HEK293 (cell line): Measurements from ENCODE around the gene PLEKHH2.
"Not testable (repeated sequence)": the region's sequence is repeated elsewhere in the genome, so short reads cannot be mapped to it uniquely, and the experiment has no call there.

Source experiments
- CTCF ChIA-PET: fragments of 350-600 bp; formaldehyde crosslinking; extraction: SDS; loops from one replicate; lab custom pipeline; 2021; ENCODE audit warnings: antibody characterized with exemption; lab: Yijun Ruan, JAX
- POLR2A ChIA-PET: fragments of 300-600 bp; formaldehyde crosslinking; extraction: SDS; loops from one replicate; lab custom pipeline; 2020; ENCODE audit warnings: antibody characterized with exemption, inconsistent platforms; lab: Yijun Ruan, JAX
- H3K27ac ChIP-seq: fragments of 200-500 bp; sonication (Bioruptor generic); 2 replicates; pipeline ENCODE4 v1.5.1; 2014; ENCODE audit warnings: low read depth, low read length, control low read depth, inconsistent platforms; ENCODE audit errors: extremely low read depth
- H3K36me3 ChIP-seq, 2 experiments: fragments of 200-500 bp in 1 of 2; sonication (Bioruptor generic) in 1 of 2; 1 replicate in 1 of 2; 2 replicates in 1 of 2; pipeline ENCODE4 v1.5.1; 2014 to 2017; ENCODE audit warnings: inconsistent platforms in 2 of 2, low read length in 2 of 2; ENCODE audit not compliant: control insufficient read depth in 2 of 2, insufficient read depth in 1 of 2
- H3K4me1 ChIP-seq: fragments of 200-500 bp; sonication (Bioruptor generic); 2 replicates; pipeline ENCODE4 v1.5.1; 2014; ENCODE audit warnings: mild to moderate bottlenecking, low read length, inconsistent platforms; ENCODE audit not compliant: control insufficient read depth, insufficient read depth
- H3K4me3 ChIP-seq: 2 replicates; pipeline ENCODE4 v1.5.1; 2011; ENCODE audit warnings: low read depth, mild to moderate bottlenecking, control low read depth, low read length, moderate library complexity
- H3K9me3 ChIP-seq: fragments of 200-500 bp; sonication (Bioruptor generic); 2 replicates; pipeline ENCODE4 v1.5.1; 2014; ENCODE audit warnings: low read depth, low read length, inconsistent platforms; ENCODE audit not compliant: control insufficient read depth, insufficient read depth
- EGR2 ChIP-seq: fragments of 450-650 bp; formaldehyde crosslinking; IDR thresholded peaks from 2 replicates; pipeline ENCODE4 v1.5.1; 2016; ENCODE audit warnings: low read depth, missing biosample characterization, missing genetic modification characterization
- HOXC10 ChIP-seq: sonication (generic); formaldehyde crosslinking; IDR thresholded peaks from 2 replicates; pipeline ENCODE4 v1.8.1; 2023; ENCODE audit warnings: mild to moderate bottlenecking, missing genetic modification reagents
- PATZ1 ChIP-seq: fragments of 450-650 bp; formaldehyde crosslinking; IDR thresholded peaks from 2 replicates; pipeline ENCODE4 v1.5.1; 2016; ENCODE audit warnings: missing biosample characterization, missing genetic modification characterization
- SP7 ChIP-seq: fragments of 450-650 bp; formaldehyde crosslinking; IDR thresholded peaks from 2 replicates; pipeline ENCODE4 v1.5.1; 2016; ENCODE audit warnings: missing biosample characterization, missing genetic modification characterization
- TRIM28 ChIP-seq: IDR thresholded peaks from 2 replicates; pipeline ENCODE4 v1.6.1; 2011; ENCODE audit warnings: low read length, control low read depth, borderline replicate concordance
- ZBTB17 ChIP-seq: fragments of 450-650 bp; formaldehyde crosslinking; IDR thresholded peaks from 2 replicates; pipeline ENCODE4 v1.5.1; 2016; ENCODE audit warnings: missing biosample characterization, missing genetic modification characterization
- ZIC2 ChIP-seq: fragments of 450-650 bp; formaldehyde crosslinking; IDR thresholded peaks from 2 replicates; pipeline ENCODE4 v1.5.1; 2016; ENCODE audit warnings: missing biosample characterization, missing genetic modification characterization
- ZNF184 ChIP-seq: fragments of 450-650 bp; IDR thresholded peaks from 2 replicates; pipeline ENCODE4 v1.5.1; 2018; ENCODE audit warnings: missing biosample characterization, mild to moderate bottlenecking, missing genetic modification characterization
- ZNF341 ChIP-seq: fragments of 450-650 bp; formaldehyde crosslinking; IDR thresholded peaks from 2 replicates; pipeline ENCODE4; 2016; ENCODE audit warnings: low read depth, missing biosample characterization, missing genetic modification characterization
- ZNF391 ChIP-seq: fragments of 450-650 bp; formaldehyde crosslinking; IDR thresholded peaks from 2 replicates; pipeline ENCODE4 v1.5.1; 2016; ENCODE audit warnings: low read depth, missing biosample characterization, missing genetic modification characterization, borderline replicate concordance
- ZNF398 ChIP-seq: fragments of 450-650 bp; formaldehyde crosslinking; IDR thresholded peaks from 2 replicates; pipeline ENCODE4 v1.5.1; 2017; ENCODE audit warnings: missing biosample characterization, missing genetic modification characterization
- ZNF48 ChIP-seq: fragments of 450-650 bp; formaldehyde crosslinking; IDR thresholded peaks from 2 replicates; pipeline ENCODE4 v1.5.1; 2016; ENCODE audit warnings: missing biosample characterization, missing genetic modification characterization
- ZNF513 ChIP-seq: fragments of 450-650 bp; IDR thresholded peaks from 2 replicates; pipeline ENCODE4 v1.5.1; 2018; ENCODE audit warnings: missing biosample characterization, missing genetic modification characterization
- ZNF518A ChIP-seq: fragments of 450-650 bp; formaldehyde crosslinking; conservative IDR thresholded peaks from 2 replicates; pipeline ENCODE4 v1.5.1; 2016; ENCODE audit warnings: low read depth, missing biosample characterization, missing genetic modification characterization
- ZNF561 ChIP-seq: fragments of 450-650 bp; IDR thresholded peaks from 2 replicates; pipeline ENCODE4 v1.5.1; 2018; ENCODE audit warnings: missing biosample characterization, missing genetic modification characterization, borderline replicate concordance
- ZNF677 ChIP-seq: fragments of 450-650 bp; IDR thresholded peaks from 2 replicates; pipeline ENCODE4 v1.5.0; 2018; ENCODE audit warnings: missing biosample characterization, mild to moderate bottlenecking, missing genetic modification characterization, moderate library complexity
- ZNF707 ChIP-seq: fragments of 450-650 bp; formaldehyde crosslinking; IDR thresholded peaks from 2 replicates; pipeline ENCODE4 v1.5.1; 2016; ENCODE audit warnings: missing biosample characterization, missing genetic modification characterization

Gene PLEKHH2

GRCh38 chr2:43634604-43635306 is 2.3 kb upstream of the PLEKHH2 start (continued):
- peak; percentile 41 for TF ChIP-seq ZNF341 (tag by site-specific recombination)
- no peak for TF ChIP-seq HOXC10
- no peak for TF ChIP-seq ZNF48 (tag by site-specific recombination)

- ChIA-PET CTCF (interaction anchor here (1.0 to 1.8 kb wide), 3 partner anchors 24 to 71 kb away, joined by 3 to 5 read pairs (median 3); no protein-coding TSS in a partner anchor), POLR2A (interaction anchor here (0.7 kb wide), 1 partner anchor 10 kb away, joined by 4 read pairs; no protein-coding TSS in a partner anchor)
These were observed 907 bp upstream of the PLEKHH2 start for GRCh38 chr2:43636153-43636552.

GRCh38 chr2:43636621-43637020 is 439 bp upstream of the PLEKHH2 start:
- POLR2A ChIA-PET, result interaction anchor here (0.6 to 1.1 kb wide), 7 partner anchors 10 to 137 kb away, joined by 3 to 9 read pairs (median 4); partner anchors contain the start of genes C1GALT1C1L, DYNC2LI1 and THADA
- Histone ChIP-seq H3K27ac (no peak overlapping the region), H3K4me1 (no peaks in the 10 kb centered on the region), H3K9me3 (no peaks in the 10 kb centered on the region)
- CTCF ChIA-PET, result interaction anchor here (0.7 to 1.8 kb wide), 3 partner anchors 11 to 71 kb away, joined by 3 to 5 read pairs (median 3); no protein-coding TSS in a partner anchor
- no peak for TF ChIP-seq EGR2 (tag by site-specific recombination)
- 0 out of 2 replicates have a peak, but pooled peaks have one; percentile 20 for TF ChIP-seq TRIM28
- TF ChIP-seq, all 188 proteins: peak for 1
- Histone ChIP-seq H3K36me3 (no peaks in the 10 kb centered on the region), H3K4me3 (peak overlapping the region; percentile 92)

More at GRCh38 chr2:43636153-43636552, 907 bp upstream of the PLEKHH2 start:
- H3K4me3 ChIP-seq, H3K27ac ChIP-seq, H3K36me3 ChIP-seq, H3K4me1 ChIP-seq: not testable (repeated sequence)
- peak; percentile 83 for TF ChIP-seq ZNF513 (tag by site-specific recombination)
- TF ChIP-seq, all 188 proteins: peak for 1; not testable (repeated sequence) for 187
- H3K9me3 ChIP-seq, result not testable (repeated sequence)

- Histone ChIP-seq H3K4me3 (no peak overlapping the region), H3K4me1 (no peaks in the 10 kb centered on the region), H3K36me3 (no peaks in the 10 kb centered on the region; a peak in 1 of 3 replicates), H3K9me3 (no peaks in the 10 kb centered on the region), H3K27ac (no peak overlapping the region)
- POLR2A ChIA-PET, result interaction anchor here (0.5 kb wide), 1 partner anchor 10 kb away, joined by 3 read pairs; no protein-coding TSS in a partner anchor
- CTCF ChIA-PET, result no interaction called here
- TF ChIP-seq ZNF518A (tag by site-specific recombination) (no peak), ZNF707 (tag by site-specific recombination) (no peak), EGR2 (tag by site-specific recombination) (no peak), ZNF184 (tag by site-specific recombination) (no peak), ZBTB17 (tag by site-specific recombination) (no peak), ZNF677 (tag by site-specific recombination) (no peak), ZNF398 (tag by site-specific recombination) (no peak), ZIC2 (tag by site-specific recombination) (no peak), ZNF561 (tag by site-specific recombination) (no peak), SP7 (tag by site-specific recombination) (no peak), PATZ1 (tag by site-specific recombination) (no peak), ZNF391 (tag by site-specific recombination) (no peak)
These were observed 5.3 kb downstream of the PLEKHH2 start for GRCh38 chr2:43642363-43642762.
